Naive thymus-derived CD4-positive, alpha-beta T cell (primary cell): Measurements from ENCODE around the gene EMID1. TPM values are rescaled to one million over a fixed set of nuclear protein-coding genes. Genes with fewer than 3 reads are reported as not detected.

ENCODE experiments used
- ATAC-seq: fragments of 150-1000 bp; cut with Tn5 transposase; 2 replicates; pipeline ENCODE4 v1.10.0; 2021; ENCODE audit warnings: mild to moderate bottlenecking, moderate library complexity
- CTCF ChIA-PET: fragments of 350-600 bp; sonication (Branson Sonifier 250); formaldehyde crosslinking; loops from one replicate; lab custom pipeline; 2021; ENCODE audit warnings: antibody characterized with exemption; lab: Charles Lee
- POLR2A ChIA-PET: fragments of 350-600 bp; sonication (Branson Sonifier 250); formaldehyde crosslinking; loops from one replicate; lab custom pipeline; 2021; ENCODE audit warnings: antibody characterized with exemption, inconsistent platforms; lab: Charles Lee
- DNase-seq, 9 donors: peaks; one replicate each; pipeline versions ENCODE4 v3.0.0 to v3.0.0-alpha.2; 2020 to 2022; ENCODE audit warnings: mixed read lengths in 1 of 9
- H3K27ac ChIP-seq: one replicate; pipeline ENCODE4 v1.7.0; 2013; ENCODE audit warnings: mild to moderate bottlenecking, low read depth, low read length, moderate library complexity
- H3K27me3 ChIP-seq, 2 donors: one replicate each; pipeline ENCODE4 v1.7.0; 2013; ENCODE audit warnings: low read length in 2 of 2, mild to moderate bottlenecking in 2 of 2, moderate library complexity in 2 of 2; ENCODE audit not compliant: control insufficient read depth in 2 of 2, insufficient read depth in 2 of 2
- H3K36me3 ChIP-seq, 3 experiments: 1 replicate in 2 of 3; 2 replicates in 1 of 3; pipeline ENCODE4 v1.7.0; 2013; ENCODE audit warnings: low read length in 3 of 3, mild to moderate bottlenecking in 3 of 3, moderate library complexity in 1 of 3; ENCODE audit not compliant: insufficient read depth in 3 of 3, control insufficient read depth in 2 of 3
- H3K4me1 ChIP-seq, 2 donors: one replicate each; pipeline ENCODE4 v1.7.0; 2013; ENCODE audit warnings: low read length in 2 of 2, mild to moderate bottlenecking in 2 of 2, moderate library complexity in 1 of 2; ENCODE audit not compliant: control insufficient read depth in 2 of 2, insufficient read depth in 2 of 2
- H3K4me3 ChIP-seq: 2 replicates; pipeline ENCODE4 v1.7.0; 2013; ENCODE audit warnings: mild to moderate bottlenecking, low read length
- H3K9me3 ChIP-seq, 3 experiments: 1 replicate in 2 of 3; 2 replicates in 1 of 3; pipeline ENCODE4 v1.7.0; 2013; ENCODE audit warnings: low read length in 3 of 3; ENCODE audit not compliant: control insufficient read depth in 2 of 3
- H3K27ac Mint-ChIP-seq, 9 donors: one replicate each; pipeline ENCODE4 v1.8.0; 2020 to 2022; ENCODE audit warnings: mixed read lengths in 9 of 9, mild to moderate bottlenecking in 8 of 9, moderate library complexity in 5 of 9, inconsistent platforms in 2 of 9
- H3K27me3 Mint-ChIP-seq, 5 donors: one replicate each; pipeline ENCODE4 v1.8.0; 2021 to 2022; ENCODE audit warnings: mixed read lengths in 5 of 5, mild to moderate bottlenecking in 1 of 5
- H3K36me3 Mint-ChIP-seq, 5 donors: one replicate each; pipeline ENCODE4 v1.8.0; 2020 to 2022; ENCODE audit warnings: mixed read lengths in 5 of 5, mild to moderate bottlenecking in 3 of 5, inconsistent platforms in 1 of 5
- H3K4me1 Mint-ChIP-seq, 7 donors: one replicate each; pipeline ENCODE4 v1.8.0; 2020 to 2022; ENCODE audit warnings: mixed read lengths in 7 of 7, mild to moderate bottlenecking in 3 of 7, inconsistent platforms in 1 of 7
- H3K4me3 Mint-ChIP-seq, 10 donors: one replicate each; pipeline ENCODE4 v1.8.0; 2020 to 2022; ENCODE audit warnings: mild to moderate bottlenecking in 10 of 10, mixed read lengths in 10 of 10, moderate library complexity in 6 of 10, inconsistent platforms in 2 of 10
- H3K9me3 Mint-ChIP-seq, 11 donors: one replicate each; pipeline ENCODE4 v1.8.0; 2020 to 2022; ENCODE audit warnings: mixed read lengths in 11 of 11, mild to moderate bottlenecking in 4 of 11, inconsistent platforms in 1 of 11, moderate library complexity in 1 of 11
- intact Hi-C, 2 donors: fragments of 100-400 bp; cut with micrococcal nuclease; formaldehyde crosslinking; loops; one replicate each; pipeline ENCODE4 v1.15.1; 2023
- polyA plus RNA-seq, 2 donors: library from polyadenylated mRNA; unstranded; fragments of 300-500 nt; fragmentation: Illumina TruSeq; gene quantifications; one replicate each; pipeline ENCODE4 v1.2.3, GENCODE V29; 2021
- total RNA-seq, 6 experiments: library from RNA in 5 of 6; stranded (reverse) in 5 of 6; gene quantifications; 1 replicate in 5 of 6; 2 replicates in 1 of 6; pipeline ENCODE4 v1.2.3 and lab custom pipeline; 2021 to 2026

Gene EMID1
- total and polyA plus RNA-seq, 7 experiments from 2014 or later = 1.2 to 2.0 TPM; not detected in 5

DNA sequence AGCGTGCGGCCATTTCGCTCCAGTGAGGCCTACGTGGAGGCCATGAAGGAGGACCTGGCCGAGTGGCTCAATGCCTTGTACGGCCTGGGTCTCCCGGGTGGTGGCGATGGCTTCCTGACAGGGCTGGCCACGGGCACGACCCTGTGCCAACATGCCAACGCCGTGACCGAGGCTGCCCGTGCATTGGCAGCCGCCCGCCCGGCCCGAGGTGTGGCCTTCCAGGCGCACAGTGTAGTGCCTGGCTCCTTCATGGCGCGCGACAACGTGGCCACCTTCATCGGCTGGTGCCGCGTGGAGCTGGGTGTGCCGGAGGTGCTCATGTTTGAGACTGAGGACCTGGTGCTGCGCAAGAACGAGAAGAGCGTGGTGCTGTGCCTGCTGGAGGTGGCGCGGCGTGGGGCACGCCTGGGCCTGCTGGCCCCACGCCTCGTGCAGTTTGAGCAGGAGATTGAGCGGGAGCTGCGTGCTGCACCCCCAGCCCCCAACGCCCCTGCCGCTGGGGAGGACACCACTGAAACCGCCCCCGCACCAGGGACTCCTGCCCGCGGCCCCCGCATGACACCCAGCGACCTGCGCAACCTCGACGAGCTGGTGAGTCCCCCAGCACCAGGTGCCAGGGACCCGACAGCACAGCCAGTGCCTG, 102.6 kb downstream of the EMID1 start:
- no peaks in the 10 kb centered on the region for H3K36me3 Mint-ChIP-seq
- H3K27me3 Mint-ChIP-seq = peaks cover 19 to 34% (median 25%) of the 10 kb centered on the region in 5 donors
- Histone ChIP-seq H3K36me3 (no peaks in the 10 kb centered on the region), H3K27me3 (peaks cover 0 to 16% of the 10 kb centered on the region in 2 donors), H3K4me1 (peaks cover 3 to 10% of the 10 kb centered on the region in 2 donors), H3K27ac (no peak overlapping the region), H3K4me3 (no peak overlapping the region), H3K9me3 (no peaks in the 10 kb centered on the region)
- DNase-seq (no peak), ATAC-seq (no peak)
- POLR2A ChIA-PET = no interaction called here
- peak overlapping the region in 1 of 9 donors; percentile 31 for H3K27ac Mint-ChIP-seq
- intact Hi-C loops = loop anchor here in 1 of 2 donors (5.0 kb wide), 1 partner anchor 109 kb away; no protein-coding TSS in a partner anchor
- CTCF ChIA-PET = no interaction called here
- H3K9me3 Mint-ChIP-seq = peaks cover 0 to 1% (median 0%) of the 10 kb centered on the region in 11 donors
- peak overlapping the region in 3 of 10 donors; percentile 5 to 33 (median 9) for H3K4me3 Mint-ChIP-seq
- H3K4me1 Mint-ChIP-seq = peaks cover 7 to 23% (median 18%) of the 10 kb centered on the region in 7 donors

DNA sequence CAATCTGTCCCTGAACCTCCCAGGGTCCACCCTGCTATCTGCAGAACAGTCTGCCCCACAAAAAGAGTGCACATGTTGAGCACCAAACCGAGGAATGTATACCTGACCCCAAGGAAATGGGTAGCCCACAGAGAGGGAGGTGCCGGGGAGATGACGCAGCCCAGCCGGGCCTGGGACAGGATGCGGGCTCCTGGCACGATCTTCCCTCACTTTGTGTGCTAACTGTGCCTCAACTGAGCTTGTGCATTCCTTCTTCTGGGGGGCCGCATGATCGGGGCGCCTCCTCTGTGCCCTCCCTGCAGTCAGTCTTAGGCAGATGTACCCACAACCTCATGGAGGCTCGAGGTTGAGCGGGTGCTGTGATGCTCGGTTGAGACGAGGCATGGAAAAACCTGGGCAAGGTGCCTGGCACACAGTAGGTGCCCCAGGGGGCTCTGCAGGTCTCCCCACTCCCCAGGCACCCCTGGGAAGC, 103.1 kb downstream of the EMID1 start:
- peak in 1 of 9 donors; percentile 16 for DNase-seq
- no peak for ATAC-seq
- H3K9me3 Mint-ChIP-seq = peaks cover 0 to 1% (median 0%) of the 10 kb centered on the region in 11 donors
- peaks cover 11 to 24% (median 22%) of the 10 kb centered on the region in 7 donors for H3K4me1 Mint-ChIP-seq
- peaks cover 3 to 11% of the 10 kb centered on the region in 2 donors for H3K4me1 ChIP-seq
- H3K4me3 ChIP-seq = no peak overlapping the region
- intact Hi-C loops = loop anchor here in 1 of 2 donors (5.0 kb wide), 1 partner anchor 108 kb away; no protein-coding TSS in a partner anchor
- H3K9me3 ChIP-seq = no peaks in the 10 kb centered on the region
- peaks cover 0 to 22% of the 10 kb centered on the region in 2 donors for H3K27me3 ChIP-seq
- peak overlapping the region in 6 of 10 donors; percentile 5 to 45 (median 18) for H3K4me3 Mint-ChIP-seq
- no peaks in the 10 kb centered on the region for H3K36me3 Mint-ChIP-seq
- H3K27ac Mint-ChIP-seq = peak overlapping the region in 2 of 9 donors; percentile 13 to 48
- POLR2A ChIA-PET = no interaction called here
- no peaks in the 10 kb centered on the region for H3K36me3 ChIP-seq
- CTCF ChIA-PET = no interaction called here
- peaks cover 24 to 40% (median 29%) of the 10 kb centered on the region in 5 donors for H3K27me3 Mint-ChIP-seq
- no peak overlapping the region for H3K27ac ChIP-seq

Other genes starting within 250 kb of the EMID1 start
- not detected for gene C22orf31, start 144.1 kb upstream of the EMID1 start, total RNA-seq
- gene C22orf31, start 144.1 kb upstream of the EMID1 start, polyA plus RNA-seq = not detected
- gene KREMEN1, start 132.9 kb upstream of the EMID1 start, total RNA-seq = 1 to 10 TPM in 1 of 5 experiments, not detected in 4; 1.1 TPM
- not detected for gene KREMEN1, start 132.9 kb upstream of the EMID1 start, polyA plus RNA-seq
- 10 to 100 TPM; 10.8 to 39.4 (median 14.7) TPM for gene RHBDD3, start 62.1 kb downstream of the EMID1 start, total RNA-seq
- 10 to 100 TPM in 1 of 2 donors, 1 to 10 TPM in 1; 8.1 to 13.0 TPM for gene RHBDD3, start 62.1 kb downstream of the EMID1 start, polyA plus RNA-seq
- gene EWSR1, start 62.4 kb downstream of the EMID1 start, total RNA-seq = 100 to 1,000 TPM; 249 to 366 (median 273) TPM
- gene EWSR1, start 62.4 kb downstream of the EMID1 start, polyA plus RNA-seq = 100 to 1,000 TPM; 189 to 195 TPM
- 1 to 10 TPM in 2 of 5 experiments, under 1 TPM in 2, not detected in 1; 0.37 to 7.5 (median 2.0) TPM for gene GAS2L1, start 100.8 kb downstream of the EMID1 start, total RNA-seq
- gene GAS2L1, start 100.8 kb downstream of the EMID1 start, polyA plus RNA-seq = under 1 TPM in 1 of 2 donors, not detected in 1; 0.09 TPM
- 1 to 10 TPM in 2 of 5 experiments, under 1 TPM in 2, not detected in 1; 0.32 to 1.7 (median 0.89) TPM for gene RASL10A, start 109.8 kb downstream of the EMID1 start, total RNA-seq
- not detected for gene RASL10A, start 109.8 kb downstream of the EMID1 start, polyA plus RNA-seq
- 10 to 100 TPM; 38.5 to 77.7 (median 45.8) TPM for gene AP1B1, start 182.7 kb downstream of the EMID1 start, total RNA-seq
- gene AP1B1, start 182.7 kb downstream of the EMID1 start, polyA plus RNA-seq = 10 to 100 TPM; 15.0 to 22.7 TPM
- under 1 TPM in 2 of 5 experiments, not detected in 3; 0.15 to 0.24 TPM for gene RFPL1, start 232.7 kb downstream of the EMID1 start, total RNA-seq
- under 1 TPM in 1 of 2 donors, not detected in 1; 0.14 TPM for gene RFPL1, start 232.7 kb downstream of the EMID1 start, polyA plus RNA-seq